Ascending aorta (tissue), 2 donors: ENCODE data around the gene KIR3DL2. TPM values are rescaled to one million over a fixed set of nuclear protein-coding genes. Genes with fewer than 3 reads are reported as not detected.
"Not testable (repeated sequence)": the region's sequence is repeated elsewhere in the genome, so short reads cannot be mapped to it uniquely, and the experiment has no call there.

Experiments used
- DNase-seq, 2 donors: peaks; one replicate each; pipeline ENCODE4 v3.0.0-alpha.2; 2019; ENCODE audit warnings: low spot score in 2 of 2
- H3K27ac ChIP-seq, 2 donors: fragments of 200-600 bp; sonication (generic); one replicate each; pipeline ENCODE4 v1.5.1; 2016 to 2017; ENCODE audit warnings: mild to moderate bottlenecking in 1 of 2
- H3K27me3 ChIP-seq: fragments of 200-600 bp; sonication (generic); one replicate; pipeline ENCODE4 v1.5.1; 2017
- H3K36me3 ChIP-seq, 2 donors: fragments of 200-600 bp; sonication (generic); one replicate each; pipeline ENCODE4 v1.5.1; 2016
- H3K4me1 ChIP-seq, 2 donors: fragments of 200-600 bp; sonication (generic); one replicate each; pipeline ENCODE4 v1.5.1; 2016 to 2017; ENCODE audit warnings: mild to moderate bottlenecking in 1 of 2
- H3K4me3 ChIP-seq, 2 donors: fragments of 200-600 bp; sonication (generic); one replicate each; pipeline ENCODE4 v1.5.1; 2016 to 2017; ENCODE audit warnings: mild to moderate bottlenecking in 1 of 2
- H3K9me3 ChIP-seq, 2 donors: fragments of 200-600 bp; sonication (generic); one replicate each; pipeline ENCODE4 v1.5.1; 2016
- intact Hi-C: fragments of 100-400 bp; cut with DNase I; formaldehyde crosslinking; loops from one replicate; pipeline ENCODE4 v1.15.1; 2023
- total RNA-seq: library from RNA; depleted of rRNA; stranded (reverse); fragments of >200 nt; gene quantifications from one replicate; pipeline ENCODE4 v1.1.0, GENCODE V29; 2016
- TF ChIP-seq, protein P1 (sequence below), 3 experiments: fragments of 200-600 bp in 2 of 3; fragments of 450-650 bp in 1 of 3; sonication (generic) in 2 of 3; IDR thresholded peaks; one replicate each; pipeline ENCODE4 v1.5.1; 2016 to 2019; ENCODE audit warnings: antibody characterized with exemption in 3 of 3, mild to moderate bottlenecking in 1 of 3, moderate library complexity in 1 of 3

The KIR3DL2 gene
- total RNA-seq, 1 donor from 2014 or later: not detected

DNA sequence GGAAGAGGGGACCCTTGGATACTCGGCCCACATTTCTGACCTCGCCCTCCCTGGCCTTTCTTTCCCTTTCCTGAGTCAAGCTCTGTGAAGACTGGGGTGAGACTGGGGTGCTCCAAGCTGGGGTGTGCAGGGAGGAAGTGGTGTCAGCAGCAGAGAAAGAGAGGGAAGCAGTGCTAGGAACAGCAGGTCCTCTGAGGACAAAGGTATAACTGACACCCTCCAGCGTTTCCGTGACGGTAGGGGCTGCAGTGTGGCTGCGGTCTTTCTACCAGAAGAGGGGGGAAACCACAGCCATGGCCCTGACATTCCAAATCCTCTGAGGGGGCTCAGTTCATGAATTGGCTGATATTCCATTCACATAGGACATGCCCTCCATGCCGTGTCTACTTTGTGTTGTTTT lies 1.1 kb downstream of the KIR3DL2 start:
- H3K27me3 ChIP-seq: no peaks in the 10 kb centered on the region
- H3K4me1 ChIP-seq: no peaks in the 10 kb centered on the region
- intact Hi-C loops: no loop called here
- DNase-seq: no peak
- TF ChIP-seq, protein P1, sequence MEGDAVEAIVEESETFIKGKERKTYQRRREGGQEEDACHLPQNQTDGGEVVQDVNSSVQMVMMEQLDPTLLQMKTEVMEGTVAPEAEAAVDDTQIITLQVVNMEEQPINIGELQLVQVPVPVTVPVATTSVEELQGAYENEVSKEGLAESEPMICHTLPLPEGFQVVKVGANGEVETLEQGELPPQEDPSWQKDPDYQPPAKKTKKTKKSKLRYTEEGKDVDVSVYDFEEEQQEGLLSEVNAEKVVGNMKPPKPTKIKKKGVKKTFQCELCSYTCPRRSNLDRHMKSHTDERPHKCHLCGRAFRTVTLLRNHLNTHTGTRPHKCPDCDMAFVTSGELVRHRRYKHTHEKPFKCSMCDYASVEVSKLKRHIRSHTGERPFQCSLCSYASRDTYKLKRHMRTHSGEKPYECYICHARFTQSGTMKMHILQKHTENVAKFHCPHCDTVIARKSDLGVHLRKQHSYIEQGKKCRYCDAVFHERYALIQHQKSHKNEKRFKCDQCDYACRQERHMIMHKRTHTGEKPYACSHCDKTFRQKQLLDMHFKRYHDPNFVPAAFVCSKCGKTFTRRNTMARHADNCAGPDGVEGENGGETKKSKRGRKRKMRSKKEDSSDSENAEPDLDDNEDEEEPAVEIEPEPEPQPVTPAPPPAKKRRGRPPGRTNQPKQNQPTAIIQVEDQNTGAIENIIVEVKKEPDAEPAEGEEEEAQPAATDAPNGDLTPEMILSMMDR (IDR thresholded peaks at IDR 0.05): no peak
- H3K27ac ChIP-seq: no peak overlapping the region
- H3K4me3 ChIP-seq: no peak overlapping the region
- H3K36me3 ChIP-seq: no peaks in the 10 kb centered on the region
- no peaks in the 10 kb centered on the region for H3K9me3 ChIP-seq

DNA sequence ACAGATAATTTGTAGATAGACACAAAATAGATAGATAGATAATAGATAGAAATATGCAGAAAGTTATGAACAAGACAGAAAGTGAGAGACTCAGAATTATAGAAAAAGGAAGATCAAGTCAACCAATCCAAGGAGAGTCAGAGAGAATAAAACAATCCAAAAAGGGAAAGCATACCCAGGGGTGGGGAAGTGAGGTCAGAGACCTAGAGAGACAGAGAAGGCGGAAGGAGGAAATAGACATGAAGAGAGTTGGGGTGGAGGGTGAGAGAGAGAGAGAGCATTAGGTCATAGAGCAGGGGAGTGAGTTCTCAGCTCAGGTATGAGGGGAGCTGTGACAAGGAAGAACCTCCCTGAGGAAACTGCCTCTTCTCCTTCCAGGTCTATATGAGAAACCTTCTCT lies 5.0 kb downstream of the KIR3DL2 start:
- H3K9me3 ChIP-seq, DNase-seq, H3K4me1 ChIP-seq, H3K27ac ChIP-seq, H3K36me3 ChIP-seq, intact Hi-C loops, H3K27me3 ChIP-seq, H3K4me3 ChIP-seq: not testable (repeated sequence)

DNA sequence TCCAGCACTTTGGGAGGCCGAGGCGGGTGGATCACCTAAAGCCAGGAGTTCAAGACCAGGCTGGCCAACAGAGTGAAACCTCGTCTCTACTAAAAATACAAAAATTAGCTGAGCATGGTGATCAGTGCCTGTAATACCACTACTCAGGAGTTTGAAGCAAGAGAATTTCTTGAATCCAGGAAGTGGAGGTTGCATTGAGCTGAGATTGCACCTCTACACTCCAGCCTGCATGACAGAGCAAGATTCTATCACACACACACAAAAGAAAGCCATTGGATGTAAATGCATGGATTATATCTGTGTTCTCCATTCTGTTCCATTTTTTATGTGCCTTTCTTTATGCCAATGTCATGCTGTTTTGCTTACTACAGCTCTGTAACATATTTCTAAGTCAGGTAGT lies 8.2 kb downstream of the KIR3DL2 start:
- H3K4me1 ChIP-seq, DNase-seq, intact Hi-C loops, H3K9me3 ChIP-seq, H3K27ac ChIP-seq, H3K4me3 ChIP-seq, H3K36me3 ChIP-seq, H3K27me3 ChIP-seq: not testable (repeated sequence)

DNA sequence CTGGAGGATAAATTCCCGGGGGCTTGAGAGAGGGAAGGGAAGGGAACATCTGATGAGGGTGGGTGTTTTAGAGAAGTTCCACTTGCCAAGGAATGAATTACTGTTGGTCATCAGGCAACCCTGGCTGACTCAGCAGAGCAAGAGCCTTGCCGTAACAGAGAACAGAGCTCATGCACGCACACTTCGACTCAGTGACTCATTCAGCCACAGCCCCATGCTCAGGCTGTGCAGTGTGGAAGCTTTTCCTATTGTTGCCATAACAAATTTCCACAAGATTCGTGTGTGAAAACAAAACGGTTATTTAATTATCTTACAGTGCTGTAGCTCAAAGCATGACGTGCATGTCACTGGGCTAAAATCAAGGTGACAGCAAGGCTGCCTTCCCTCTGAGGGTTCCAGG lies 9.2 kb downstream of the KIR3DL2 start:
- H3K27ac ChIP-seq, intact Hi-C loops, H3K4me3 ChIP-seq, H3K4me1 ChIP-seq, DNase-seq, H3K27me3 ChIP-seq, H3K36me3 ChIP-seq, H3K9me3 ChIP-seq: not testable (repeated sequence)

DNA sequence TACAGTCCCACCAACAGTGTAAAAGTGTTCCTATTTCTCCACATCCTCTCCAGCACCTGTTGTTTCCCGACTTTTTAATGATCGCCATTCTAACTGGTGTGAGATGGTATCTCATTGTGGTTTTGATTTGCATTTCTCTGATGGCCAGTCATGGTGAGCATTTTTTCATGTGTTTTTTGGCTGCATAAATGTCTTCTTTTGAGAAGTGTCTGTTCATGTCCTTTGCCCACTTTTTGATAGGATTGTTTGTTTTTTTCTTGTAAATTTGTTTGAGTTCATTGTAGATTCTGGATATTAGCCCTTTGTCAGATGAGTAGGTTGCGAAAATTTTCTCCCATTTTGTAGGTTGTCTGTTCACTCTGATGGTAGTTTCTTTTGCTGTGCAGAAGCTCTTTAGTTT lies 13.2 kb downstream of the KIR3DL2 start:
- H3K9me3 ChIP-seq, H3K36me3 ChIP-seq, H3K4me3 ChIP-seq, H3K27me3 ChIP-seq, H3K4me1 ChIP-seq, DNase-seq, intact Hi-C loops, H3K27ac ChIP-seq: not testable (repeated sequence)

DNA sequence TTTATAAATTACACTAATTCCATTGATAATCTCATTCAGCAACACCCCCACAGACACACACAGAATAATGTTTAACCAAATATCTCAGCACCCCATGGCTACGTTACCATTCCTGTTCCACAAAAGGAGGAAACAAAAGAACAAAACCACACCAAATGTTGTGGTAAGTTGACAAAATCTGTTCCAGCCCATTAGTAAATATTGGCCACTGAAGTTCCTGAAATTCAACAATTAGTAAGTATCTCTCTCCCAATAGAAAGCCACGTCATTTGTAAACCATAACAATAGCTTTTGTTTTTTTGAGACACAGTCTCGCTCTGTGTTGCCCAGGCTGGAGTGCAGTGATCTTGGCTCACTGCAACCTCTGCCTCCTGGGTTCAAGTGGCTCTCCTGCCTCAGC lies 21.5 kb downstream of the KIR3DL2 start:
- no peak for DNase-seq
- Histone ChIP-seq H3K36me3 (no peaks in the 10 kb centered on the region), H3K4me1 (no peaks in the 10 kb centered on the region), H3K4me3 (no peak overlapping the region), H3K9me3 (no peaks in the 10 kb centered on the region), H3K27me3 (no peaks in the 10 kb centered on the region), H3K27ac (no peak overlapping the region)
- TF ChIP-seq, protein P1 (IDR thresholded peaks at IDR 0.05): no peak
- intact Hi-C loops: no loop called here

DNA sequence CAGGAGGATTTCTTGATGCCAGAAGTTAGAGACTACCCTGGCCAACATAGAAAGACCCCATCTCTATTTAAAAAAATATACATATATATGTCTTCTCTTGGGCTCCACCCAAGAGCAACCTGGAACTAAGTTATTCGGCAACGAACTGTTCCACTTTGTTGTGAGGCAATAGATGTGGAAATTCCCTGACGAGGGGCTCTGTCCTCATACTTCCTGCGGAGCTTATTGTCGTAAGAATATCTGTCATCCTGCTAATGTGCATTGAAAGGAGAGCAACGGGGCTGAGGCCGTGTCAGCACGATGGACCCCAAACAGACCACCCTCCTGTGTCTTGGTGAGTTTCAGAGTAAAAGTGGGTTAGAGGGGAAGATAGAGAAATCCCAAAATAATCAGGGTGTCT lies 23.7 kb downstream of the KIR3DL2 start, which contains the start of gene FCAR:
TSS of gene FCAR (plus strand) at position 246 of the 400 bp plus-strand sequence. CDS start at position 301, 55 bp downstream.
- H3K4me1 ChIP-seq: no peaks in the 10 kb centered on the region
- H3K9me3 ChIP-seq: no peaks in the 10 kb centered on the region
- no peak within 1 kb of the TSS for H3K4me3 ChIP-seq
- H3K27me3 ChIP-seq: no peaks in the 10 kb centered on the region
- no peaks in the 10 kb centered on the region for H3K36me3 ChIP-seq
- TF ChIP-seq, protein P1 (IDR thresholded peaks at IDR 0.05): no peak
- DNase-seq: no peak
- H3K27ac ChIP-seq: no peak within 1 kb of the TSS
- intact Hi-C loops: no loop called here

DNA sequence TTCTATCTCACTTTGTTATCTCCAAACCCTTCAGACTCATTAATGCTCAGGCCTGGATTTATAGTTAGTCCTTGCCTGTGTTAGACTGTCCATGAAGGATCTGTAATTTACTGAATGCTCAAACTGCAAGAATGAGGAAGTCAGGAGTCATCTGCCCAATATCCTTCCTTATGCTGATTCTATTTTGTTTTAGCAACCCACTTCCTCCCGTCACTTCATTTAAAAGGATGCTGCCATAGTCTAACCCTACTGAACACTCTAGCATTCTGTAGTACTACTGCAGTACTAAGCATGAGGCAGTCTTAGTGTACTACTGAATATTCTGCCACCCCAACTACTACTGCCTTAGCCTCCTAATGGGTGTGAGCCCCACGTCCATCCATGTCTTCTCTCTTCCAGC lies 25.3 kb downstream of the KIR3DL2 start:
- Histone ChIP-seq H3K27me3 (no peaks in the 10 kb centered on the region), H3K4me3 (no peak overlapping the region), H3K27ac (no peak overlapping the region), H3K4me1 (no peaks in the 10 kb centered on the region), H3K9me3 (no peaks in the 10 kb centered on the region), H3K36me3 (no peaks in the 10 kb centered on the region)
- DNase-seq: no peak
- TF ChIP-seq, protein P1 (IDR thresholded peaks at IDR 0.05): no peak
- intact Hi-C loops: no loop called here
